ENCODE measurements around the gene NOTCH4. TPM values are rescaled to one million over a fixed set of nuclear protein-coding genes. Genes with fewer than 3 reads are reported as not detected.
"Not testable (repeated sequence)": the region's sequence is repeated elsewhere in the genome, so short reads cannot be mapped to it uniquely, and the experiment has no call there.

NOTCH4 gene
- total and polyA plus RNA-seq, 4 experiments from 2014 or later, result 0.35 to 1.2 (median 0.70) TPM; not detected in 1

GRCh38 chr6:32187725-32188380 lies 36.0 kb downstream of the NOTCH4 start:
- peaks cover 53 to 71% of the 10 kb centered on the region in 2 donors for H3K36me3 Mint-ChIP-seq
- H3K9me3 Mint-ChIP-seq; DNase-seq; H3K27me3 Mint-ChIP-seq; intact Hi-C loops (cut with micrococcal nuclease); H3K27me3 ChIP-seq (ENCODE audit: insufficient read depth, low read length); H3K9me3 ChIP-seq (ENCODE audit: control insufficient read depth in 1 of 2, low read length in 2 of 2); H3K4me3 ChIP-seq (ENCODE audit: low read length in 2 of 2): not testable (repeated sequence)
- ChIA-PET CTCF (ENCODE audit: partially characterized antibody) (interaction anchor here (0.6 to 0.8 kb wide), 2 partner anchors 10 to 216 kb away, joined by 3 read pairs; partner anchors contain the start of genes DXO and RNF5), POLR2A (ENCODE audit: partially characterized antibody) (interaction anchor here (0.6 to 12.7 kb wide), 4 partner anchors 7 to 674 kb away, joined by 3 to 408 read pairs (median 104); partner anchors contain the start of genes AGPAT1, ATF6B, FKBPL and RNF5)
- Histone ChIP-seq H3K4me1 (ENCODE audit: insufficient read depth, low read length) (peaks cover 57% of the 10 kb centered on the region), H3K36me3 (ENCODE audit: insufficient read depth, low read length) (peaks cover 38% of the 10 kb centered on the region), H3K27ac (ENCODE audit: low read depth, low read length) (peak overlapping the region; percentile 98)
- peak overlapping the region; percentile 96 to 97 (median 97) for H3K27ac Mint-ChIP-seq
- peak overlapping the region; percentile 54 to 96 (median 94) for H3K4me3 Mint-ChIP-seq
- H3K4me1 Mint-ChIP-seq, result peaks cover 30 to 62% (median 35%) of the 10 kb centered on the region in 4 donors

DNA sequence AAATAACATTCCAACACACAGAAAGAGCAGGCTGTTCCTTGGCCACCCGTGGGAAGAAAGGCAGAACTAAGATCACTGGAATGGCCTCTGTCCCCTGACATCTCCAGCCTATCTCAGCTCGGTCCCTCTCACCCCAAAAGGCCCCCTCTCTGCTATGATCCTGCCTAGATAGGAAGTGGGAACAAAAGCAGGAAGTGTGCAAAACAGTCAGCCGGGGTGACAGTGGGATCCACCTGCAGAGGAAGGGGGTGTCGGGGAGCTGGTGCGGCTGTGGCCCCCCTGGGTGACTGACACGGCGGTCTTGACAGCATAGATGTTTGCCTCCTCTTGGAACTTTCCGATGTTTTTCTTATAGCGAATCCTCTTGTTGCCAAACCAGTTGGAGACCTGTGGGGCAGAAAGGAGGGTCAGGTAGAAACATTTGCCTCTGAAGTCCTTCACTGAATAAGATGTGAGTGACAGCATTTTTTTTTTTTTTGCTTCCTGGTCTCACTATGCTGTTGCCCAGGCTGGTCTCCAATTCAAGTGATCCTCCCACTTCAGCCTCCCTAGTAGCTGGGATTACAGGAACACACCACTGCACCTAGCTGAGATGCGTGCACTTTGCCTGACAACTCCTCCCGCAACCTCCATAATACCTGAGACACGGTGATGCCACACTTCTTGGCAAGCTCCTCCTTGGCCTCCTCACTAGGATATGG lies 36.7 kb downstream of the NOTCH4 start:
- peaks cover 51 to 69% of the 10 kb centered on the region in 2 donors for H3K36me3 Mint-ChIP-seq

DNA sequence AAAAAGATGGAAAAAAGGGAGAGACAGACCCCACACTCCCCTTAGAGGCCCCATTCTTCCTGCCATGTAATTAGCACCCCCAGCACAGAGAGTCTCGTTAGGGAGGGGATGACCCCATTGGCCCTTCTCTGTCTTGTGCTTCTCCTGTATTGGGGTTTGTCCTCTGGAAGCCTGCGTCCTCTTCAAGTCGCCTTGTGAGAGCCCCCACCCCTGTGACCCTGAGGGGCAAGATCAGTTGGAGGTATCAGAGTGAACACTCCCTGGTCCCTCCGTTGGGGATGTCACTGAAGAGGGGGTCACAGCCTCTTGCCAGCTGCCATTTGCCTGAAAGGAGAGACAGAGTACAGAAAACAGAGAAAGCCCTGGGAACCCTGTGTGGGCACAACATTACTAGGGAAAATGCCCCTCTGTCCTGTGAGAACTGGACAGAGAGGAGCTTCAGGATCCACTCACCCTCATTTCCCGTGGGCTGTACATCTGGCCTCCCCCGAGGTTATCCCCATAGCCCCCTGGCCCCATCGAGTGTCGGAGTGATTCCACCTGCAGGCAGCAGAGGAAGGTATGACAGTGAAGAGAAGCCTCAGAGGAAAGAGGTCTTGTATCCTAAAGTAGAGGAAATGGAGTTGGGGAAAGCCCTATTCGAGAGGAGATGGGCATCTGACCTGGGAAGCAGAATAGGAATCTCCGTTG lies 37.6 kb downstream of the NOTCH4 start:
- POLR2A ChIA-PET (ENCODE audit: partially characterized antibody), result interaction anchor here (1.2 to 12.7 kb wide), 4 partner anchors 7 to 786 kb away, joined by 3 to 408 read pairs (median 104); partner anchors contain the start of genes AGPAT1, ATF6B, FKBPL and RNF5
- CTCF ChIA-PET (ENCODE audit: partially characterized antibody); H3K27me3 ChIP-seq (ENCODE audit: insufficient read depth, low read length); H3K4me3 ChIP-seq (ENCODE audit: low read length in 2 of 2); DNase-seq; intact Hi-C loops (cut with micrococcal nuclease); H3K9me3 ChIP-seq (ENCODE audit: control insufficient read depth in 1 of 2, low read length in 2 of 2); H3K9me3 Mint-ChIP-seq; H3K27me3 Mint-ChIP-seq: not testable (repeated sequence)
- H3K36me3 ChIP-seq (ENCODE audit: insufficient read depth, low read length), result peaks cover 53% of the 10 kb centered on the region
- Mint-ChIP-seq H3K36me3 (peaks cover 42 to 60% of the 10 kb centered on the region in 2 donors), H3K4me3 (peak overlapping the region; percentile 63 to 96 (median 89)), H3K27ac (peak overlapping the region; percentile 96 to 97 (median 97)), H3K4me1 (peaks cover 32 to 53% (median 39%) of the 10 kb centered on the region in 4 donors)
- peak overlapping the region; percentile 70 for H3K27ac ChIP-seq (ENCODE audit: low read depth, low read length)
- peaks cover 71% of the 10 kb centered on the region for H3K4me1 ChIP-seq (ENCODE audit: insufficient read depth, low read length)

More for the DNA sequence above, 36.7 kb downstream of the NOTCH4 start:
- POLR2A ChIA-PET (ENCODE audit: partially characterized antibody), result interaction anchor here (0.6 to 12.7 kb wide), 4 partner anchors 7 to 675 kb away, joined by 3 to 408 read pairs (median 104); partner anchors contain the start of genes AGPAT1, ATF6B, FKBPL and RNF5
- Histone ChIP-seq H3K27me3 (ENCODE audit: insufficient read depth, low read length) (no peaks in the 10 kb centered on the region), H3K9me3 (ENCODE audit: control insufficient read depth in 1 of 2, low read length in 2 of 2) (no peaks in the 10 kb centered on the region), H3K27ac (ENCODE audit: low read depth, low read length) (peak overlapping the region; percentile 70), H3K4me3 (ENCODE audit: low read length in 2 of 2) (no peak overlapping the region), H3K36me3 (ENCODE audit: insufficient read depth, low read length) (peaks cover 45% of the 10 kb centered on the region), H3K4me1 (ENCODE audit: insufficient read depth, low read length) (peaks cover 63% of the 10 kb centered on the region)
- Mint-ChIP-seq H3K4me1 (peaks cover 30 to 57% (median 37%) of the 10 kb centered on the region in 4 donors), H3K4me3 (peak overlapping the region; percentile 63 to 96 (median 89)), H3K27me3 (no peaks in the 10 kb centered on the region), H3K9me3 (peaks cover 0 to 2% (median 0%) of the 10 kb centered on the region in 8 donors), H3K27ac (peak overlapping the region; percentile 96 to 97 (median 97))
- intact Hi-C loops (cut with micrococcal nuclease), result no loop called here
- CTCF ChIA-PET (ENCODE audit: partially characterized antibody), result interaction anchor here (0.6 to 0.8 kb wide), 2 partner anchors 9 to 215 kb away, joined by 3 read pairs; partner anchors contain the start of genes DXO and RNF5
- DNase-seq, result no peak

- H3K27me3 Mint-ChIP-seq; intact Hi-C loops (cut with micrococcal nuclease); H3K27me3 ChIP-seq (ENCODE audit: insufficient read depth, low read length); H3K9me3 Mint-ChIP-seq; H3K4me3 ChIP-seq (ENCODE audit: low read length in 2 of 2); H3K9me3 ChIP-seq (ENCODE audit: control insufficient read depth in 1 of 2, low read length in 2 of 2): not testable (repeated sequence)
- peaks cover 59% of the 10 kb centered on the region for H3K36me3 ChIP-seq (ENCODE audit: insufficient read depth, low read length)
- peaks cover 76% of the 10 kb centered on the region for H3K4me1 ChIP-seq (ENCODE audit: insufficient read depth, low read length)
- DNase-seq, result peak in 4 of 5 donors; percentile 33 to 88 (median 47)
- POLR2A ChIA-PET (ENCODE audit: partially characterized antibody), result interaction anchor here (0.5 to 12.7 kb wide), 6 partner anchors 10 to 786 kb away, joined by 3 to 188 read pairs (median 3); partner anchors contain the start of genes ATF6B and FKBPL
- peak overlapping the region; percentile 70 for H3K27ac ChIP-seq (ENCODE audit: low read depth, low read length)
- peaks cover 34 to 54% (median 44%) of the 10 kb centered on the region in 4 donors for H3K4me1 Mint-ChIP-seq
- H3K36me3 Mint-ChIP-seq, result peaks cover 40 to 58% of the 10 kb centered on the region in 2 donors
- CTCF ChIA-PET (ENCODE audit: partially characterized antibody), result interaction anchor here (1.0 kb wide), 1 partner anchor 61 kb away, joined by 4 read pairs; no protein-coding TSS in a partner anchor
- H3K4me3 Mint-ChIP-seq, result peak overlapping the region; percentile 20 to 96 (median 80)
- H3K27ac Mint-ChIP-seq, result peak overlapping the region; percentile 96 to 97 (median 97)
These were observed 38.2 kb downstream of the NOTCH4 start for GRCh38 chr6:32185681-32186131.

DNA sequence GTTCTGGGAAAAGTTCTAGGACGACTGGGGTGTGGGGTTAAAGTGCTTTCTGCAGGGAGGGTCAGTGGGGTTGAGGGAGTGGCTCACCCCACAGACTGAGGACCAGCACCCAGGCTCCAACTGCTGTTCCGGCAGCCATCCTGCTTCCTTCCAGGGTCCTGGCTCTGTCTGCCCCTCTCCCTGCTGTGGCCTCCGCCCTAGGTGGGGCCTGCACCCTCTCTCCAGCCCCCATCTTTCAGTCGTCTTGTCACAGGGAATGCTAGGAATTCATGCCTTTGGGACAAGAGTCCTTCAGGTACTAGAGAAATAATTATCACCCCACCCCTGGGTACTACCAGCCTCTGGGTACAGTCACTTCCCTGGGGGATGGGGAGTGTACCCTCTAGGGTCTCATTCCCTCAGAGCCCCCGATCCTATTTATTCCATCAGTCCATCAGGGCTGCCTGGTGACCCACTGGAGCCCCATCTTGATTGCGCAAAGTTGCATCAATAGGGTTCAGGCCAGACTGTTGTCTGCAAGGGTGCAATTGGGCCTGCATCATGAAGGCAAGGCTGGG lies 39.7 kb downstream of the NOTCH4 start, which contains the start of gene AGER:
TSS of gene AGER (minus strand) at position 170 of the 557 bp plus-strand sequence. CDS start at position 139, 31 bp downstream.
- Mint-ChIP-seq H3K27me3 (no peaks in the 10 kb centered on the region), H3K4me3 (peak within 1 kb of the TSS in 1 of 8 donors; percentile 39), H3K36me3 (peaks cover 42 to 59% of the 10 kb centered on the region in 2 donors), H3K4me1 (peaks cover 40 to 66% (median 50%) of the 10 kb centered on the region in 4 donors), H3K9me3 (peaks cover 0 to 2% (median 0%) of the 10 kb centered on the region in 8 donors), H3K27ac (peak within 1 kb of the TSS; percentile 36 to 97 (median 64))
- H3K9me3 ChIP-seq (ENCODE audit: control insufficient read depth in 1 of 2, low read length in 2 of 2), result no peaks in the 10 kb centered on the region
- H3K27me3 ChIP-seq (ENCODE audit: insufficient read depth, low read length), result no peaks in the 10 kb centered on the region
- H3K4me1 ChIP-seq (ENCODE audit: insufficient read depth, low read length), result peaks cover 88% of the 10 kb centered on the region
- intact Hi-C loops (cut with micrococcal nuclease), result no loop called here
- no peak within 1 kb of the TSS for H3K4me3 ChIP-seq (ENCODE audit: low read length in 2 of 2)
- ChIA-PET CTCF (ENCODE audit: partially characterized antibody) (no interaction called here), POLR2A (ENCODE audit: partially characterized antibody) (interaction anchor here (1.3 to 8.4 kb wide), 3 partner anchors 7 to 55 kb away, joined by 3 to 408 read pairs (median 19); partner anchors contain the start of genes GPSM3 and PBX2)
- no peak for DNase-seq
- H3K27ac ChIP-seq (ENCODE audit: low read depth, low read length), result peak within 1 kb of the TSS; percentile 70
- H3K36me3 ChIP-seq (ENCODE audit: insufficient read depth, low read length), result peaks cover 60% of the 10 kb centered on the region

GRCh38 chr6:32183483-32184083 lies 40.3 kb downstream of the NOTCH4 start:
- H3K9me3 ChIP-seq (ENCODE audit: control insufficient read depth in 1 of 2, low read length in 2 of 2), result no peaks in the 10 kb centered on the region
- no peak overlapping the region for H3K4me3 ChIP-seq (ENCODE audit: low read length in 2 of 2)
- no peaks in the 10 kb centered on the region for H3K27me3 ChIP-seq (ENCODE audit: insufficient read depth, low read length)
- H3K4me1 Mint-ChIP-seq, result peaks cover 41 to 66% (median 50%) of the 10 kb centered on the region in 4 donors
- peaks cover 0 to 2% (median 0%) of the 10 kb centered on the region in 8 donors for H3K9me3 Mint-ChIP-seq
- peaks cover 88% of the 10 kb centered on the region for H3K4me1 ChIP-seq (ENCODE audit: insufficient read depth, low read length)
- peaks cover 60% of the 10 kb centered on the region for H3K36me3 ChIP-seq (ENCODE audit: insufficient read depth, low read length)
- peaks cover 36 to 59% of the 10 kb centered on the region in 2 donors for H3K36me3 Mint-ChIP-seq
- H3K27ac ChIP-seq (ENCODE audit: low read depth, low read length), result peak overlapping the region; percentile 70
- no peaks in the 10 kb centered on the region for H3K27me3 Mint-ChIP-seq
- DNase-seq, result peak in 1 of 5 donors; percentile 23
- no peak overlapping the region for H3K4me3 Mint-ChIP-seq
- POLR2A ChIA-PET (ENCODE audit: partially characterized antibody), result interaction anchor here (1.0 to 8.4 kb wide), 2 partner anchors 8 to 56 kb away, joined by 4 to 408 read pairs; partner anchors contain the start of genes ATF6B, GPSM3 and PBX2
- CTCF ChIA-PET (ENCODE audit: partially characterized antibody), result no interaction called here
- intact Hi-C loops (cut with micrococcal nuclease), result no loop called here
- H3K27ac Mint-ChIP-seq, result peak overlapping the region in 5 of 7 donors; percentile 41 to 73 (median 60)

All from CD4-positive, alpha-beta memory T cell (primary cell).